HepG2 (cell line): ENCODE results near the gene HIGD1A. TPM values are rescaled to one million over a fixed set of nuclear protein-coding genes. Genes with fewer than 3 reads are reported as not detected.

Source experiments
- CCDC6 ChIP-seq: sonication (generic); formaldehyde crosslinking; IDR thresholded peaks from 2 replicates; pipeline ENCODE4 v1.8.1; 2022; ENCODE audit warnings: mild to moderate bottlenecking, missing genetic modification reagents, moderate library complexity
- GFI1 ChIP-seq: sonication (generic); formaldehyde crosslinking; IDR thresholded peaks from 2 replicates; pipeline ENCODE4 v1.5.0; 2020; ENCODE audit warnings: missing genetic modification reagents, mild to moderate bottlenecking, borderline replicate concordance
- HDAC1 ChIP-seq: sonication (generic); formaldehyde crosslinking; IDR thresholded peaks from 2 replicates; pipeline ENCODE4 v1.5.1; 2020; ENCODE audit warnings: mild to moderate bottlenecking, missing genetic modification reagents
- HDAC2 ChIP-seq: sonication (generic); formaldehyde crosslinking; IDR thresholded peaks from 2 replicates; pipeline ENCODE4 v1.4.0; 2020; ENCODE audit warnings: missing genetic modification reagents
- HMG20B ChIP-seq: conservative IDR thresholded peaks from 2 replicates; pipeline ENCODE4 v1.6.1; 2016; ENCODE audit warnings: missing genetic modification reagents, missing compliant biosample characterization
- ISX ChIP-seq: sonication (generic); formaldehyde crosslinking; conservative IDR thresholded peaks from 2 replicates; pipeline ENCODE4 v1.5.0; 2020; ENCODE audit warnings: missing genetic modification reagents
- KLF16 ChIP-seq, 2 experiments: sonication (generic) in 1 of 2; formaldehyde crosslinking in 1 of 2; IDR thresholded peaks; 2 replicates each; pipeline versions ENCODE4 v1.6.1 to v1.8.0; 2016 to 2023; ENCODE audit warnings: missing genetic modification reagents in 2 of 2, missing compliant biosample characterization in 1 of 2
- MED1 ChIP-seq: sonication (generic); formaldehyde crosslinking; IDR thresholded peaks from 2 replicates; pipeline ENCODE4 v1.4.0; 2020; ENCODE audit warnings: missing genetic modification reagents
- MXI1 ChIP-seq: IDR thresholded peaks from 3 replicates; pipeline ENCODE4 v1.6.1; 2012; ENCODE audit warnings: low read depth, low read length, inconsistent platforms, borderline replicate concordance
- NFYB ChIP-seq: sonication (generic); formaldehyde crosslinking; IDR thresholded peaks from 2 replicates; pipeline ENCODE4 v1.4.0; 2020; ENCODE audit warnings: missing genetic modification reagents
- NKX3-1 ChIP-seq: sonication (generic); formaldehyde crosslinking; IDR thresholded peaks from 2 replicates; pipeline ENCODE4 v1.5.0; 2020; ENCODE audit warnings: missing genetic modification reagents
- SOX13 ChIP-seq, 3 experiments: fragments of 450-650 bp in 1 of 3; sonication (generic) in 1 of 3; formaldehyde crosslinking in 1 of 3; IDR thresholded peaks in 2 of 3; conservative IDR thresholded peaks in 1 of 3; 2 replicates each; pipeline versions ENCODE4 v1.5.0 to v1.6.1; 2016 to 2020; ENCODE audit warnings: antibody characterized with exemption in 1 of 3, mild to moderate bottlenecking in 1 of 3, missing compliant biosample characterization in 1 of 3, missing genetic modification reagents in 1 of 3, moderate library complexity in 1 of 3
- SP140L ChIP-seq: sonication (generic); formaldehyde crosslinking; IDR thresholded peaks from 2 replicates; pipeline ENCODE4 v1.4.0; 2020; ENCODE audit warnings: missing genetic modification reagents, borderline replicate concordance
- ZNF124 ChIP-seq: sonication (generic); formaldehyde crosslinking; IDR thresholded peaks from 2 replicates; pipeline ENCODE4 v1.4.0; 2020; ENCODE audit warnings: missing genetic modification reagents
- ZNF205 ChIP-seq: IDR thresholded peaks from 2 replicates; pipeline ENCODE4 v1.6.1; 2018; ENCODE audit warnings: missing biosample characterization, missing genetic modification reagents
- ZNF33A ChIP-seq: sonication (generic); formaldehyde crosslinking; IDR thresholded peaks from 2 replicates; pipeline ENCODE4 v1.5.1; 2020; ENCODE audit warnings: missing genetic modification reagents, mild to moderate bottlenecking, moderate library complexity, borderline replicate concordance
- ZNF556 ChIP-seq: sonication (generic); formaldehyde crosslinking; IDR thresholded peaks from 2 replicates; pipeline ENCODE4 v1.4.0; 2020; ENCODE audit warnings: mild to moderate bottlenecking, missing genetic modification reagents, borderline replicate concordance
- ZNF569 ChIP-seq: sonication (generic); formaldehyde crosslinking; IDR thresholded peaks from 2 replicates; pipeline ENCODE4 v1.5.0; 2020; ENCODE audit warnings: mild to moderate bottlenecking, missing genetic modification reagents, moderate library complexity, borderline replicate concordance
- ZNF589 ChIP-seq: sonication (generic); formaldehyde crosslinking; conservative IDR thresholded peaks from 2 replicates; pipeline ENCODE4 v1.8.0; 2022; ENCODE audit warnings: mild to moderate bottlenecking, moderate library complexity, missing genetic modification reagents
- ZNF644 ChIP-seq: IDR thresholded peaks from 2 replicates; pipeline ENCODE4 v1.6.1; 2016; ENCODE audit warnings: low read depth
- ZNF660 ChIP-seq: sonication (generic); formaldehyde crosslinking; IDR thresholded peaks from 2 replicates; pipeline ENCODE4 v1.5.1; 2020; ENCODE audit warnings: mild to moderate bottlenecking, low read depth, missing genetic modification reagents, borderline replicate concordance
- ZNF7 ChIP-seq: IDR thresholded peaks from 2 replicates; pipeline ENCODE4 v1.6.1; 2016; ENCODE audit warnings: missing biosample characterization, missing genetic modification reagents
- ZSCAN12 ChIP-seq: sonication (generic); formaldehyde crosslinking; IDR thresholded peaks from 2 replicates; pipeline ENCODE4 v1.9.0; 2021; ENCODE audit warnings: mild to moderate bottlenecking, missing genetic modification reagents
- ZZZ3 ChIP-seq: sonication (generic); formaldehyde crosslinking; IDR thresholded peaks from 2 replicates; pipeline ENCODE4 v1.4.0; 2020; ENCODE audit warnings: missing genetic modification reagents, mild to moderate bottlenecking, borderline replicate concordance
- polyA plus RNA-seq, 8 experiments: library from polyadenylated mRNA; depleted of rRNA in 3 of 8; stranded (reverse) in 7 of 8; unstranded in 1 of 8; fragments of >200 nt; fragmentation: Illumina TruSeq in 4 of 8; extraction: Trizol in 4 of 8; gene quantifications; 2 replicates each; pipeline versions ENCODE4 v1.2.1 to v1.2.3, GENCODE V29; 2011 to 2016; ENCODE audit warnings: low read depth in 4 of 8, missing spikeins in 1 of 8, mixed read lengths in 1 of 8; ENCODE audit not compliant: insufficient read depth in 1 of 8
- total RNA-seq, 5 experiments: library from RNA; depleted of rRNA; stranded (reverse); fragments of >200 nt; fragmentation: Illumina TruSeq; extraction: Trizol; gene quantifications; 2 replicates each; pipeline ENCODE4 v1.2.3, GENCODE V29; 2016; ENCODE audit warnings: low read depth in 1 of 5
- TF ChIP-seq, protein P1 (sequence below): sonication (generic); formaldehyde crosslinking; conservative IDR thresholded peaks from 2 replicates; pipeline ENCODE4 v1.4.0; 2020; ENCODE audit warnings: missing genetic modification reagents
- TF ChIP-seq, protein P2 (sequence below): sonication (generic); formaldehyde crosslinking; IDR thresholded peaks from 2 replicates; pipeline ENCODE4 v1.5.0; 2020; ENCODE audit warnings: mild to moderate bottlenecking, missing genetic modification reagents, moderate library complexity

The HIGD1A gene
- total and polyA plus RNA-seq, 2 of the 13 experiments (the other 11 are each of a cell fraction or from before 2014, with no cell fraction given), result 222 to 253 TPM

DNA sequence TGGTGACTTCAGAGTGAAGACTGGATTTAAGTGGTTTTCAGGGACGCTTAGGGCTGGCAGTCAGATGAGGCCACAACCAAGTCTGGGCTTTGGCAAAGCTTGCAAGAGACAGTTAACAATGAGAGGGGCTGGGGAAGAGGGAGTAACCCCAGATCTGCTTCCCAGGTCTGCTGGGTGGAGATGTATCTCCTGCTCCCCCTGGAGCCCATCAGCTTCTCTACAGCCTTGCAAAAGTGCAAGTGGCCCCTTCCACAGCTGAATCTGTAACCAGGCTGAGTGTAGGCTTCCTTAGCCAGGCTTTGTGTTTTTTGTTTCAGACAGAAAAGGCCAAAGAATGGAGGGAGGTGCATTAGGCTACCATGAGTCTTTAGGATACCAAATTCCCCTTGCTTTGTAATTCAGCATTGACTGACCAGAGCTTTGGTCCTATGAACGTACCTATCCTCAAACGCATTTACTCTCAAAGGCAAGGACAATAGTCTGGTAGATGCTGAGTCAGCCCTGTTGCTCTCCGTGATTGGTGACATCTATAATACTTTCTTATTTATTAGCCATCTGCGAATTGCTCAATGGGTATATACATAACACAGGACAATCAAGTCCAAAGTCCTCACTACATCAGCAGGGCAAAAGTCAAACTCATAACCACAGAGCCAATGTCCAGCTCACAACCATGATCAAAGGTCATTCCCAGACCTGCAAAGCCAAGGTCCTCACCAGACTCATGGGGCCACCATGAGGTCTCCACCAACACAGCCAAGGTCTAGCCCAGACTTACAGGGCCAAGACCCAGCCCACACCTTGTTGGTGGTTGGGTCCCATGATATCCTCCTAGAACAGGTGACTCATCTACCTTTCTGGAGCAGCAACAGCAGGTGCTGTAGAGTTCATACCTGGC lies 48.4 kb downstream of the HIGD1A start (continued):
- TF ChIP-seq ISX, result no peak
- TF ChIP-seq ZZZ3 (CRISPR knock-in tag), result no peak
- TF ChIP-seq HDAC2 (CRISPR knock-in tag), result peak; percentile 75
- TF ChIP-seq ZNF33A, result no peak
- peak; percentile 93 for TF ChIP-seq SOX13 (IDR thresholded peaks at IDR 0.05)
- peak in 1 of 2 experiments; percentile 95; a peak in 2 of 4 replicates for TF ChIP-seq SOX13 (CRISPR knock-in tag; conservative IDR thresholded peaks at IDR 0.05 in 1 of 2, IDR thresholded peaks at IDR 0.05 in 1 of 2)
- 0 out of 2 replicates have a peak, but pooled peaks have one; percentile 65 for TF ChIP-seq ZNF589 (CRISPR knock-in tag)
- no peak for TF ChIP-seq ZSCAN12 (CRISPR knock-in tag)
- no peak for TF ChIP-seq SP140L
- TF ChIP-seq NFYB (CRISPR knock-in tag), result no peak
- no peak for TF ChIP-seq CCDC6 (CRISPR knock-in tag)
- TF ChIP-seq ZNF7 (CRISPR knock-in tag), result no peak
- TF ChIP-seq ZNF660, result no peak
- peak; percentile 100 for TF ChIP-seq ZNF644
- no peak for TF ChIP-seq GFI1
- peak in 1 of 2 experiments; percentile 57; a peak in 1 of 4 replicates for TF ChIP-seq KLF16 (CRISPR knock-in tag; IDR thresholded peaks at IDR 0.05)
- TF ChIP-seq ZNF569 (CRISPR knock-in tag), result 0 out of 2 replicates have a peak, but pooled peaks have one; percentile 63
- no peak; the same call in 1 of the 2 replicates for TF ChIP-seq ZNF556 (CRISPR knock-in tag)
- no peak for TF ChIP-seq HMG20B (CRISPR knock-in tag)
- peak; percentile 57; the same call in 1 of the 2 replicates for TF ChIP-seq HDAC1 (CRISPR knock-in tag)
- TF ChIP-seq ZNF205 (CRISPR knock-in tag), result no peak
- no peak for TF ChIP-seq ZNF124
- TF ChIP-seq, protein P1, sequence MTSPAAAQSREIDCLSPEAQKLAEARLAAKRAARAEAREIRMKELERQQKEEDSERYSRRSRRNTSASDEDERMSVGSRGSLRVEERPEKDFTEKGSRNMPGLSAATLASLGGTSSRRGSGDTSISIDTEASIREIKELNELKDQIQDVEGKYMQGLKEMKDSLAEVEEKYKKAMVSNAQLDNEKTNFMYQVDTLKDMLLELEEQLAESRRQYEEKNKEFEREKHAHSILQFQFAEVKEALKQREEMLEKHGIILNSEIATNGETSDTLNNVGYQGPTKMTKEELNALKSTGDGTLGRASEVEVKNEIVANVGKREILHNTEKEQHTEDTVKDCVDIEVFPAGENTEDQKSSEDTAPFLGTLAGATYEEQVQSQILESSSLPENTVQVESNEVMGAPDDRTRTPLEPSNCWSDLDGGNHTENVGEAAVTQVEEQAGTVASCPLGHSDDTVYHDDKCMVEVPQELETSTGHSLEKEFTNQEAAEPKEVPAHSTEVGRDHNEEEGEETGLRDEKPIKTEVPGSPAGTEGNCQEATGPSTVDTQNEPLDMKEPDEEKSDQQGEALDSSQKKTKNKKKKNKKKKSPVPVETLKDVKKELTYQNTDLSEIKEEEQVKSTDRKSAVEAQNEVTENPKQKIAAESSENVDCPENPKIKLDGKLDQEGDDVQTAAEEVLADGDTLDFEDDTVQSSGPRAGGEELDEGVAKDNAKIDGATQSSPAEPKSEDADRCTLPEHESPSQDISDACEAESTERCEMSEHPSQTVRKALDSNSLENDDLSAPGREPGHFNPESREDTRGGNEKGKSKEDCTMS (CRISPR knock-in tag), result no peak
- peak; percentile 75; the same call in 1 of the 2 replicates for TF ChIP-seq MED1
- peak; percentile 17; the same call in 1 of the 3 replicates for TF ChIP-seq MXI1
- TF ChIP-seq, protein P2, sequence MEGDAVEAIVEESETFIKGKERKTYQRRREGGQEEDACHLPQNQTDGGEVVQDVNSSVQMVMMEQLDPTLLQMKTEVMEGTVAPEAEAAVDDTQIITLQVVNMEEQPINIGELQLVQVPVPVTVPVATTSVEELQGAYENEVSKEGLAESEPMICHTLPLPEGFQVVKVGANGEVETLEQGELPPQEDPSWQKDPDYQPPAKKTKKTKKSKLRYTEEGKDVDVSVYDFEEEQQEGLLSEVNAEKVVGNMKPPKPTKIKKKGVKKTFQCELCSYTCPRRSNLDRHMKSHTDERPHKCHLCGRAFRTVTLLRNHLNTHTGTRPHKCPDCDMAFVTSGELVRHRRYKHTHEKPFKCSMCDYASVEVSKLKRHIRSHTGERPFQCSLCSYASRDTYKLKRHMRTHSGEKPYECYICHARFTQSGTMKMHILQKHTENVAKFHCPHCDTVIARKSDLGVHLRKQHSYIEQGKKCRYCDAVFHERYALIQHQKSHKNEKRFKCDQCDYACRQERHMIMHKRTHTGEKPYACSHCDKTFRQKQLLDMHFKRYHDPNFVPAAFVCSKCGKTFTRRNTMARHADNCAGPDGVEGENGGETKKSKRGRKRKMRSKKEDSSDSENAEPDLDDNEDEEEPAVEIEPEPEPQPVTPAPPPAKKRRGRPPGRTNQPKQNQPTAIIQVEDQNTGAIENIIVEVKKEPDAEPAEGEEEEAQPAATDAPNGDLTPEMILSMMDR, result peak; percentile 77
- no peak for TF ChIP-seq NKX3-1
